ENCODE results near the gene DYDC2. TPM values are rescaled to one million over a fixed set of nuclear protein-coding genes. Genes with fewer than 3 reads are reported as not detected.

DYDC2 gene
- total RNA-seq, 1 donor from 2014 or later: not detected

- Mint-ChIP-seq H3K9me3 (ENCODE audit: unreplicated experiment) (peaks cover 2% of the 10 kb centered on the region), H3K4me3 (ENCODE audit: unreplicated experiment) (no peak overlapping the region), H3K27me3 (ENCODE audit: unreplicated experiment) (peaks cover 6% of the 10 kb centered on the region), H3K27ac (ENCODE audit: unreplicated experiment) (no peak overlapping the region), H3K36me3 (ENCODE audit: unreplicated experiment) (peaks cover 6% of the 10 kb centered on the region), H3K4me1 (ENCODE audit: low read depth, unreplicated experiment) (no peaks in the 10 kb centered on the region)
- no peak for TF ChIP-seq CTCF (IDR thresholded peaks at IDR 0.05; ENCODE audit: partially characterized antibody, unreplicated experiment)
- DNase-seq: no peak
These were observed 3.1 kb downstream of the DYDC2 start for GRCh38 chr10:80359644-80360043.

- Mint-ChIP-seq H3K9me3 (ENCODE audit: unreplicated experiment) (peaks cover 2% of the 10 kb centered on the region), H3K4me3 (ENCODE audit: unreplicated experiment) (no peak overlapping the region)
These were observed 8.9 kb downstream of the DYDC2 start for GRCh38 chr10:80365510-80365909.

GRCh38 chr10:80371467-80371866 lies 14.9 kb downstream of the DYDC2 start:
- DNase-seq: no peak
- Mint-ChIP-seq H3K9me3 (ENCODE audit: unreplicated experiment) (peaks cover 2% of the 10 kb centered on the region), H3K4me3 (ENCODE audit: unreplicated experiment) (no peak overlapping the region), H3K27ac (ENCODE audit: unreplicated experiment) (no peak overlapping the region), H3K27me3 (ENCODE audit: unreplicated experiment) (peaks cover 3% of the 10 kb centered on the region), H3K4me1 (ENCODE audit: low read depth, unreplicated experiment) (no peaks in the 10 kb centered on the region), H3K36me3 (ENCODE audit: unreplicated experiment) (peaks cover 23% of the 10 kb centered on the region)
- TF ChIP-seq CTCF (IDR thresholded peaks at IDR 0.05; ENCODE audit: partially characterized antibody, unreplicated experiment): no peak

More at GRCh38 chr10:80365510-80365909, 8.9 kb downstream of the DYDC2 start:
- no peak overlapping the region for H3K27ac Mint-ChIP-seq (ENCODE audit: unreplicated experiment)
- H3K27me3 Mint-ChIP-seq (ENCODE audit: unreplicated experiment): peaks cover 2% of the 10 kb centered on the region
- TF ChIP-seq CTCF (IDR thresholded peaks at IDR 0.05; ENCODE audit: partially characterized antibody, unreplicated experiment): no peak
- no peak for DNase-seq
- H3K36me3 Mint-ChIP-seq (ENCODE audit: unreplicated experiment): peaks cover 23% of the 10 kb centered on the region
- no peaks in the 10 kb centered on the region for H3K4me1 Mint-ChIP-seq (ENCODE audit: low read depth, unreplicated experiment)

GRCh38 chr10:80372675-80373074 lies 16.1 kb downstream of the DYDC2 start:
- peaks cover 15% of the 10 kb centered on the region for H3K36me3 Mint-ChIP-seq (ENCODE audit: unreplicated experiment)
- H3K9me3 Mint-ChIP-seq (ENCODE audit: unreplicated experiment): no peaks in the 10 kb centered on the region
- no peak overlapping the region for H3K4me3 Mint-ChIP-seq (ENCODE audit: unreplicated experiment)
- H3K27me3 Mint-ChIP-seq (ENCODE audit: unreplicated experiment): peaks cover 3% of the 10 kb centered on the region
- DNase-seq: no peak
- no peak for TF ChIP-seq CTCF (IDR thresholded peaks at IDR 0.05; ENCODE audit: partially characterized antibody, unreplicated experiment)
- H3K4me1 Mint-ChIP-seq (ENCODE audit: low read depth, unreplicated experiment): no peaks in the 10 kb centered on the region
- H3K27ac Mint-ChIP-seq (ENCODE audit: unreplicated experiment): no peak overlapping the region

- H3K4me3 Mint-ChIP-seq (ENCODE audit: unreplicated experiment): no peak overlapping the region
- H3K4me1 Mint-ChIP-seq (ENCODE audit: low read depth, unreplicated experiment): no peaks in the 10 kb centered on the region
- TF ChIP-seq CTCF (IDR thresholded peaks at IDR 0.05; ENCODE audit: partially characterized antibody, unreplicated experiment): no peak
- no peak for DNase-seq
- H3K36me3 Mint-ChIP-seq (ENCODE audit: unreplicated experiment): peaks cover 7% of the 10 kb centered on the region
- peaks cover 3% of the 10 kb centered on the region for H3K27me3 Mint-ChIP-seq (ENCODE audit: unreplicated experiment)
- no peak overlapping the region for H3K27ac Mint-ChIP-seq (ENCODE audit: unreplicated experiment)
- H3K9me3 Mint-ChIP-seq (ENCODE audit: unreplicated experiment): no peaks in the 10 kb centered on the region
These were observed 16.9 kb downstream of the DYDC2 start for GRCh38 chr10:80373502-80373901.
